Mesendoderm (in vitro differentiated cells): ENCODE data around the gene STARD3.
A peak's percentile ranks its signal among the peaks of the same experiment; 100 is the strongest.

ENCODE experiments used
- DNase-seq: peaks from one replicate; pipeline ENCODE4 v3.0.0; 2013
- H2AK5ac ChIP-seq: 2 replicates; pipeline ENCODE4 v1.6.1; 2013; ENCODE audit warnings: low read length, inconsistent platforms
- H2BK120ac ChIP-seq: 2 replicates; pipeline ENCODE4 v1.6.1; 2013; ENCODE audit warnings: low read depth, mild to moderate bottlenecking, low read length, moderate library complexity, mixed read lengths
- H2BK15ac ChIP-seq: replicated peaks from 2 replicates; pipeline ENCODE4 v1.6.1; 2013; ENCODE audit warnings: low read depth, mild to moderate bottlenecking, moderate library complexity
- H2BK5ac ChIP-seq: 2 replicates; pipeline ENCODE4 v1.6.1; 2013; ENCODE audit warnings: low read length, inconsistent platforms
- H3K18ac ChIP-seq: 2 replicates; pipeline ENCODE4 v1.6.1; 2013; ENCODE audit warnings: mild to moderate bottlenecking, low read length, mixed read lengths
- H3K23ac ChIP-seq: one replicate; pipeline ENCODE4 v1.6.1; 2013; ENCODE audit warnings: low read length
- H3K27ac ChIP-seq: 2 replicates; pipeline ENCODE4 v1.5.1; 2013; ENCODE audit warnings: low read depth, mild to moderate bottlenecking, inconsistent platforms, low read length, moderate library complexity
- H3K27me3 ChIP-seq: 2 replicates; pipeline ENCODE4 v1.6.1; 2013; ENCODE audit warnings: low read length, control low read depth, mild to moderate bottlenecking, inconsistent platforms; ENCODE audit not compliant: insufficient read depth, poor library complexity
- H3K36me3 ChIP-seq: 2 replicates; pipeline ENCODE4 v1.6.1; 2013; ENCODE audit warnings: low read length, inconsistent platforms; ENCODE audit not compliant: control insufficient read depth, insufficient read depth
- H3K4ac ChIP-seq: one replicate; pipeline ENCODE4 v1.6.1; 2013; ENCODE audit warnings: low read depth, mild to moderate bottlenecking, low read length, moderate library complexity
- H3K4me1 ChIP-seq: 2 replicates; pipeline ENCODE4 v1.6.1; 2013; ENCODE audit warnings: low read depth, low read length, inconsistent platforms; ENCODE audit not compliant: control insufficient read depth
- H3K4me2 ChIP-seq: 2 replicates; pipeline ENCODE4 v1.6.1; 2013; ENCODE audit warnings: low read length
- H3K4me3 ChIP-seq: 2 replicates; pipeline ENCODE4 v1.5.1; 2013; ENCODE audit warnings: mild to moderate bottlenecking, low read length
- H3K56ac ChIP-seq: one replicate; pipeline ENCODE4 v1.6.1; 2013; ENCODE audit warnings: low read length
- H3K79me1 ChIP-seq: 2 replicates; pipeline ENCODE4 v1.6.1; 2013; ENCODE audit warnings: low read length, inconsistent platforms
- H3K79me2 ChIP-seq: 2 replicates; pipeline ENCODE4 v1.6.1; 2013; ENCODE audit warnings: mild to moderate bottlenecking, low read length; ENCODE audit not compliant: control insufficient read depth, insufficient read depth
- H3K9ac ChIP-seq: 2 replicates; pipeline ENCODE4 v1.6.1; 2013; ENCODE audit warnings: low read length, inconsistent platforms
- H4K5ac ChIP-seq: one replicate; pipeline ENCODE4 v1.6.1; 2013; ENCODE audit warnings: low read length
- H4K8ac ChIP-seq: one replicate; pipeline ENCODE4 v1.6.1; 2013; ENCODE audit warnings: low read depth, mild to moderate bottlenecking, control low read depth, low read length, moderate library complexity
- WGBS: extraction: QIAGEN DNeasy Blood & Tissue Kit; methylation state at CpG from one replicate; pipeline ENCODE4 v1.1.7; 2013; ENCODE audit warnings: low lambda C conversion rate, missing lambda C conversion rate; ENCODE audit not compliant: insufficient coverage; ENCODE audit errors: extremely low coverage; 5-methylcytosine and 5-hydroxymethylcytosine counted together

Gene STARD3

DNA sequence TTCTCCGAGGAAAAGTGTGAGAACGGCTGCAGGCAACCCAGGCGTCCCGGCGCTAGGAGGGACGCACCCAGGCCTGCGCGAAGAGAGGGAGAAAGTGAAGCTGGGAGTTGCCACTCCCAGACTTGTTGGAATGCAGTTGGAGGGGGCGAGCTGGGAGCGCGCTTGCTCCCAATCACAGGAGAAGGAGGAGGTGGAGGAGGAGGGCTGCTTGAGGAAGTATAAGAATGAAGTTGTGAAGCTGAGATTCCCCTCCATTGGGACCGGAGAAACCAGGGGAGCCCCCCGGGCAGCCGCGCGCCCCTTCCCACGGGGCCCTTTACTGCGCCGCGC lies 62.8 kb downstream of the STARD3 start, which contains the start of gene ERBB2:
Gene ERBB2, plus strand, starts transcription at position 247 of the 330 bp plus-strand sequence. CDS start 175 bp downstream, outside the sequence.
- Histone ChIP-seq H3K9ac (peak within 1 kb of the TSS; percentile 85), H2BK120ac (no peak within 1 kb of the TSS), H2BK5ac (peak within 1 kb of the TSS; percentile 64), H3K4ac (peak within 1 kb of the TSS; percentile 93), H3K56ac (peak within 1 kb of the TSS; percentile 90), H3K4me1 (peaks cover 20% of the 10 kb centered on the region), H2AK5ac (no peak within 1 kb of the TSS), H4K5ac (no peak within 1 kb of the TSS), H3K4me2 (peak within 1 kb of the TSS; percentile 84), H4K8ac (peak within 1 kb of the TSS; percentile 70), H3K36me3 (no peaks in the 10 kb centered on the region), H2BK15ac (no peak within 1 kb of the TSS), H3K27me3 (no peaks in the 10 kb centered on the region), H3K18ac (peak within 1 kb of the TSS; percentile 63), H3K23ac (no peak within 1 kb of the TSS), H3K4me3 (peak within 1 kb of the TSS; percentile 70), H3K79me1 (peaks cover 5% of the 10 kb centered on the region), H3K79me2 (peaks cover 44% of the 10 kb centered on the region), H3K27ac (peak within 1 kb of the TSS; percentile 20)
- DNase-seq = peak; percentile 90
- WGBS = no CpG with 5 or more reads among the region's 20 CpGs

DNA sequence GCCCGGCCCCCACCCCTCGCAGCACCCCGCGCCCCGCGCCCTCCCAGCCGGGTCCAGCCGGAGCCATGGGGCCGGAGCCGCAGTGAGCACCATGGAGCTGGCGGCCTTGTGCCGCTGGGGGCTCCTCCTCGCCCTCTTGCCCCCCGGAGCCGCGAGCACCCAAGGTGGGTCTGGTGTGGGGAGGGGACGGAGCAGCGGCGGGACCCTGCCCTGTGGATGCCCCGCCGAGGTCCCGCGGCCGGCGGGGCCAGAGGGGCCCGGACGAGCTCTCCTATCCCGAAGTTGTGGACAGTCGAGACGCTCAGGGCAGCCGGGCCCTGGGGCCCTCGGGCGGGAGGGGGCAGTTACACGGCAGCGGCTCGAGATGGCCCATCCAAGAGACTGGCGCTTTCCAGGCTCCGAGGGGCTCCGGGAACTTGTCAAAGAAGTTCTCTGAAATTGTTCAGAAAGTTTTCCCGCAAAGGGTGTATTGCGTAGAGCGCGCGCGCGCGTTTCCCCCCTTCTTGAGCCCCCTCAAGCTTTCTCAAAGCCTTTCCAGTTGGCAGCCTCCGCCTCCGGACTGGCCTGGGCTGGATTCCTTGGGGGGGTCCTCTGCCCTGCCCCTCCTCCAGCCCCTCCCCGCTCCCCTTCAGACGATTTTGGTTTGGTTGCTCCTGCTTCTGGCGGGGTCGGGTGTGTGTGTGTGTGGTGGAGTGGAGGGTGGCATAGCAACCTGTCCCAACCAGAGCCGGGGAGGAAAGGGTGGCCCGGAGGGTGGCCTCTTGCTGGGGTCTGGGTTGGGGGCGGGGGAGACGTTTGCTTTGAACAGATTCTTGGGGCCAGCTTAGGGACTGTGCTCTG lies 63.4 kb downstream of the STARD3 start:
- no peak overlapping the region for H2AK5ac ChIP-seq
- H3K18ac ChIP-seq = peak overlapping the region; percentile 63
- H3K23ac ChIP-seq = no peak overlapping the region
- H2BK5ac ChIP-seq = peak overlapping the region; percentile 64
- H3K4ac ChIP-seq = peak overlapping the region; percentile 93
- H3K56ac ChIP-seq = peak overlapping the region; percentile 90
- no peak overlapping the region for H4K5ac ChIP-seq
- no CpG with 5 or more reads among the region's 57 CpGs for WGBS
- H3K4me1 ChIP-seq = peaks cover 18% of the 10 kb centered on the region
- H2BK15ac ChIP-seq = no peak overlapping the region
- H3K9ac ChIP-seq = peak overlapping the region; percentile 85
- H4K8ac ChIP-seq = peak overlapping the region; percentile 70
- H2BK120ac ChIP-seq = no peak overlapping the region
- peak overlapping the region; percentile 16 for H3K27ac ChIP-seq
- H3K4me3 ChIP-seq = peak overlapping the region; percentile 70
- H3K4me2 ChIP-seq = peak overlapping the region; percentile 84
- no peaks in the 10 kb centered on the region for H3K36me3 ChIP-seq
- peak; percentile 65 for DNase-seq
- peaks cover 7% of the 10 kb centered on the region for H3K79me1 ChIP-seq
- peaks cover 47% of the 10 kb centered on the region for H3K79me2 ChIP-seq
- no peaks in the 10 kb centered on the region for H3K27me3 ChIP-seq

DNA sequence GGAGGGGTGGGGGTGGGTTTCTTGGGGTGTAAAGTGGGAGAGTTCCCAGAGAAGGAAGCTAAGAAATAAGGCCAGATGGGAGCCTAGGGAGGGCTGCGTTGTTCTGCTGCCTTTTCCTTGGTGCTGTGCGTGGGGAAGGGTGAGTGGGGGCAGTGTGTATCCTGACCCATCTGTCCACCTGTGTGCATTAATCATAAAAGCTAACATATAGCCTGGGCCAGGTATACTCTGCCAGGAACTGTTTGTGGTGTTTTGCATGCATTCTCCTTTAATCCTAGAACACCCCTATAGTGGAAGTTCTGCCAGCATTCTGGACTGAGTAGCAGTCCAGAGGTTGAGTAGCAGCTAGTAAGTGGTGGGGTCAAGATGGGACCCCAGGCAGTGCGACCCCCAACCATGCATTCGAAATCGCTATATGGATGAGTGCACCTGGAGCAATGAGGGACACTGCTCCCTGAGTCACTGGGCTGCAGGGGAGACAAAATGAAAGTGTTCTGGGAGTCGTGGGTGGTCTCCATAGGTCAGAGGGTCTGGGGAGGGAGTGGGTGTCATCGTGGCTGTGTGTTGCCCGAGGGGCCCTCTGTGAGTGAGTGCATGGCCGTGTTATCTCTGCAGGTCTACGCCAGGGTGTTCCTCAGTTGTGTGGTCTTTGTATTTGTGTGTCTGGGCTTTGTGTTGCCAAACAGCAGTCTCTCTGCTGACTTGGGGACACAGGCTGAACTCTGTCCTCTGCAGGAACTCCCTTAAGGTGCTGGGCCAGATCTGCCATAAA lies 64.3 kb downstream of the STARD3 start:
- no peaks in the 10 kb centered on the region for H3K36me3 ChIP-seq
- no peak overlapping the region for H2BK5ac ChIP-seq
- no peak overlapping the region for H3K23ac ChIP-seq
- peaks cover 10% of the 10 kb centered on the region for H3K79me1 ChIP-seq
- H3K27ac ChIP-seq = no peak overlapping the region
- H2BK120ac ChIP-seq = no peak overlapping the region
- H4K5ac ChIP-seq = no peak overlapping the region
- peak overlapping the region; percentile 85 for H3K9ac ChIP-seq
- no peaks in the 10 kb centered on the region for H3K27me3 ChIP-seq
- H3K4me2 ChIP-seq = peak overlapping the region; percentile 84
- peak; percentile 38 for DNase-seq
- H3K79me2 ChIP-seq = peaks cover 54% of the 10 kb centered on the region
- H3K4me3 ChIP-seq = peak overlapping the region; percentile 70
- no CpG with 5 or more reads among the region's 10 CpGs for WGBS
- H3K4ac ChIP-seq = no peak overlapping the region
- peak overlapping the region; percentile 23 for H2AK5ac ChIP-seq
- H3K4me1 ChIP-seq = peaks cover 12% of the 10 kb centered on the region
- H2BK15ac ChIP-seq = no peak overlapping the region
- H3K56ac ChIP-seq = peak overlapping the region; percentile 90
- H3K18ac ChIP-seq = no peak overlapping the region
- no peak overlapping the region for H4K8ac ChIP-seq

DNA sequence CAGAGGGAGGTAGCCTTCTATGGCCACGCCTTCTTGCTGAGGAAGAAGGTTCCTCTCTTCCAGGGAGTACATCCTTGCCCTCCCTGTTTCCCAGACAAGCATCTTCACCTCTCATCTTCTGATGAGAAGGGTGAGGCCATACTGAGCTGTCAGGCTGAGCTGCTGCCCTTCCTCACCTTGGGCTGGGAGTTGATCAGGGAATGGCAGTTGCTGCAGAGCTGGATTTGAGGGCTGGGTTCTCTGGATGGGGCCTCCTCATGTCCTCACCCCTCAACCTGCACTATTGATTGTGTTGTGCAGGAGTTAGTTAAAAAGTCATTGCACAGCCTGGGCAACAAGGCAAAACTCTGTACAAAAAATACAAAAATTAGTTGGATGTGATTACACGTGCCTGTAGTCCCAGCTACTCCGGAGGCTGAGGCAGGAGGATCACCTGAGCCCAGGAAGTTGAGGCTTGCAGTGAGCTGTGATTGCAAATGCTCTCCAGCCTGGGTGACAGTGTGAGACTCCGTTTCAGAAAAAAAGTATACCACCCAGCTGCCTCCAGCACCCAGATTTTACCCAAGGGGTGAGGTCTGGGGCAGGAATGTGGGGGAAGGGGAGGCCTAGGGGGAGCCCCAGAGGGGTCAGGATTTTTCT lies 65.0 kb downstream of the STARD3 start:
- Histone ChIP-seq H3K4ac (no peak overlapping the region), H3K9ac (peak overlapping the region; percentile 85), H3K4me3 (no peak overlapping the region), H2BK120ac (no peak overlapping the region), H2BK15ac (no peak overlapping the region), H3K4me2 (peak overlapping the region; percentile 84), H4K8ac (no peak overlapping the region), H3K36me3 (no peaks in the 10 kb centered on the region), H2BK5ac (no peak overlapping the region), H3K56ac (peak overlapping the region; percentile 90), H3K79me2 (peaks cover 57% of the 10 kb centered on the region), H3K4me1 (peaks cover 12% of the 10 kb centered on the region), H3K79me1 (peaks cover 11% of the 10 kb centered on the region), H3K23ac (no peak overlapping the region), H3K27ac (no peak overlapping the region), H3K18ac (no peak overlapping the region), H2AK5ac (no peak overlapping the region), H4K5ac (no peak overlapping the region), H3K27me3 (no peaks in the 10 kb centered on the region)
- WGBS = no CpG with 5 or more reads among the region's 4 CpGs
- DNase-seq = no peak

DNA sequence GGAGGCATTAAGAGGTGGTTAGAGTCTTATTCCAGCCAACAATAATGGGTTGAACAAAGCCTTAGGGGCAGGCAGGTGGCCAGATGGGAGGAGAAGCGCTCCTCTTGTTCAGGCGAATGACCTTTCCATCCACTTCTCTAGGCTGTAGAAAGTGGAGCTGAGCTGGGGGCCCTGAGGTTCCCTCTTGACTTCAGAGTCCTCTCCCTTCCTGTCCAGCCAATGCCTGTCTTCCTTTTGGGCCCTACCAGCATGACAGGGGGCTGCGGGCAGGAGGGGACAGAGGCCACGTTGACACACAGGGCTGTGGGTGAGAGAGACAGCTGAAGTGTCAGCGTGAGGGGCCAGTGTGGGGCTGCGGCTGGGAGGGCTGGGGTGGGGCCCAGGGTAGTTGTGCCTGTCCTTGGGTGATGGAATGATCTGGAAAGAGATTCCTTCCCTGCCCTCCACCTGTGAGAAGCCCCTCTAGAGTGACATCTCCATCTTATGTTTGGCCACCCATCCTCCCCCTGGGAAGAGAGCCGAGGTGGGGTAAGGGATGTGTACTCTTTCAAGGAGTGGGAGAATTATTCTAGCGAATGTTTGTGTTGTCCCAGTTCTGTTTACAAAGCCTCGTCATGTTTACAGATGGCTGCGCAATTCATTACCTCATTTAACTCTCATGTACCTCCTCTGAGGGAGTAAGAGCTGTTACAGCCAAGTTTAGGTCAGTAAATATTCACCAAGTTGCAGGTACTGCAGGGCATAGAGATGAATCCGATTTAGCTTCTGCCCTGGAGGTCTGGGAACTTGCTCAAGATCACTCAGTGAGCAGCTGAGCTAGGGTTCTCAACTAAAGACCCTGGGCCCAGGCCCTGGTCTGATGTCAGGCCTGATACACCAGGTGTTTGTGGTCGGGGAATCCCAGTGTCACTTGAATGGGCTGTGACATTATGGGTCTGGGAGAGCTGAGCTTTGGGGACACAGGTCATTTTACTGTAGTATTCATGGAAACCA lies 66.3 kb downstream of the STARD3 start:
- Histone ChIP-seq H3K27ac (no peak overlapping the region), H3K36me3 (peaks cover 2% of the 10 kb centered on the region), H3K4me1 (peaks cover 12% of the 10 kb centered on the region), H3K4me2 (no peak overlapping the region), H3K4ac (no peak overlapping the region), H4K8ac (no peak overlapping the region), H3K56ac (no peak overlapping the region), H2AK5ac (no peak overlapping the region), H3K23ac (no peak overlapping the region), H2BK5ac (no peak overlapping the region), H2BK15ac (no peak overlapping the region), H3K4me3 (no peak overlapping the region), H2BK120ac (no peak overlapping the region), H3K79me1 (peaks cover 12% of the 10 kb centered on the region), H3K27me3 (no peaks in the 10 kb centered on the region), H4K5ac (no peak overlapping the region), H3K79me2 (peaks cover 57% of the 10 kb centered on the region), H3K9ac (no peak overlapping the region), H3K18ac (no peak overlapping the region)
- no CpG with 5 or more reads among the region's 12 CpGs for WGBS
- no peak for DNase-seq
